ENCODE measurements around the gene DGKH. TPM values are rescaled to one million over a fixed set of nuclear protein-coding genes. Genes with fewer than 3 reads are reported as not detected.

DGKH gene
- total and polyA plus RNA-seq, 2 donors (not counting 1 experiment from before 2014, with no cell fraction given): 6.1 to 7.9 TPM

- Histone ChIP-seq H3K9me3 (ENCODE audit: control insufficient read depth, insufficient read depth, low read depth, low read length) (no peaks in the 10 kb centered on the region), H3K9ac (ENCODE audit: insufficient read depth, low read length) (peak within 1 kb of the TSS; percentile 82), H2AFZ (ENCODE audit: low read length) (peak within 1 kb of the TSS; percentile 88), H4K20me1 (ENCODE audit: control insufficient read depth, extremely low read depth, insufficient read depth, low read length) (no peaks in the 10 kb centered on the region), H3K36me3 (ENCODE audit: control insufficient read depth, insufficient read depth, low read length) (no peaks in the 10 kb centered on the region), H3K79me2 (ENCODE audit: control insufficient read depth, insufficient read depth, low read length) (peaks cover 46% of the 10 kb centered on the region), H3K4me3 (replicated peaks in 1 of 4; ENCODE audit: control extremely low read depth in 1 of 4, insufficient read depth in 1 of 4, low read depth in 3 of 4, low read length in 4 of 4) (peak within 1 kb of the TSS; percentile 79 to 89 (median 81)), H3K4me1 (ENCODE audit: control insufficient read depth, extremely low read depth, insufficient read depth, low read length) (peaks cover 2% of the 10 kb centered on the region), H3K4me2 (ENCODE audit: extremely low read depth, insufficient read depth, low read length) (peak within 1 kb of the TSS; percentile 79), H3K27me3 (ENCODE audit: control insufficient read depth, insufficient read depth, low read length) (no peaks in the 10 kb centered on the region), H3K27ac (ENCODE audit: insufficient read depth, low read length) (peak within 1 kb of the TSS; percentile 90)
- TF ChIP-seq EZH2 (IDR thresholded peaks at IDR 0.05; ENCODE audit: low read length, missing control alignments): no peak
- TF ChIP-seq, protein P1, sequence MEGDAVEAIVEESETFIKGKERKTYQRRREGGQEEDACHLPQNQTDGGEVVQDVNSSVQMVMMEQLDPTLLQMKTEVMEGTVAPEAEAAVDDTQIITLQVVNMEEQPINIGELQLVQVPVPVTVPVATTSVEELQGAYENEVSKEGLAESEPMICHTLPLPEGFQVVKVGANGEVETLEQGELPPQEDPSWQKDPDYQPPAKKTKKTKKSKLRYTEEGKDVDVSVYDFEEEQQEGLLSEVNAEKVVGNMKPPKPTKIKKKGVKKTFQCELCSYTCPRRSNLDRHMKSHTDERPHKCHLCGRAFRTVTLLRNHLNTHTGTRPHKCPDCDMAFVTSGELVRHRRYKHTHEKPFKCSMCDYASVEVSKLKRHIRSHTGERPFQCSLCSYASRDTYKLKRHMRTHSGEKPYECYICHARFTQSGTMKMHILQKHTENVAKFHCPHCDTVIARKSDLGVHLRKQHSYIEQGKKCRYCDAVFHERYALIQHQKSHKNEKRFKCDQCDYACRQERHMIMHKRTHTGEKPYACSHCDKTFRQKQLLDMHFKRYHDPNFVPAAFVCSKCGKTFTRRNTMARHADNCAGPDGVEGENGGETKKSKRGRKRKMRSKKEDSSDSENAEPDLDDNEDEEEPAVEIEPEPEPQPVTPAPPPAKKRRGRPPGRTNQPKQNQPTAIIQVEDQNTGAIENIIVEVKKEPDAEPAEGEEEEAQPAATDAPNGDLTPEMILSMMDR (conservative IDR thresholded peaks at IDR 0.05 in 1 of 2, IDR thresholded peaks at IDR 0.05 in 1 of 2; ENCODE audit: low read depth in 1 of 2, low read length in 2 of 2): no peak
- DNase-seq (ENCODE audit: low read depth in 2 of 2): peak; percentile 60 to 66
Observed at GRCh38 chr13:42272115-42272803, 223.8 kb downstream of the DGKH start, which contains the start of gene AKAP11. Gene AKAP11 (plus strand): TSS chr13:42272152. CDS start chr13:42286349, 14,197 bp downstream.

DNA sequence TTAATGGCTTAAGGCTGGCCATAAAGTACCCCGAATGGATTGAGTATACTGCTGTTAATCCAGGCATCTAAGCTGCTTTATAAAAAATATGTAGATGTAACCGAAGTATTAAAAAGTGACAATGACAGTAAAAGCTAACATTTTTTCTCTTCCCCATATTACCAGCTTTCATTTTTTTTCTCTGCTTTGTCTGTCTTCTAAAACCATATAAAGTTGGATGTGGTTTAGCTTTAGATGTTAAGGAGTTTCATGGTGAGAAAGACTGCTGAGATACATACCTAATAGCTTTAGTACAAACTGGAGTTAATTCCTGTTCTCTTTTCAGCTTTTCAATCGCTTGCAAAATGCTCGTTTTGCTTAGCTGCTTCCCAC is 224.3 kb downstream of the DGKH start:
- Histone ChIP-seq H3K4me1 (ENCODE audit: control insufficient read depth, extremely low read depth, insufficient read depth, low read length) (peaks cover 2% of the 10 kb centered on the region), H3K9me3 (ENCODE audit: control insufficient read depth, insufficient read depth, low read depth, low read length) (no peaks in the 10 kb centered on the region), H3K27ac (ENCODE audit: insufficient read depth, low read length) (peak overlapping the region; percentile 80), H3K9ac (ENCODE audit: insufficient read depth, low read length) (peak overlapping the region; percentile 82), H3K4me2 (ENCODE audit: extremely low read depth, insufficient read depth, low read length) (peak overlapping the region; percentile 18), H3K27me3 (ENCODE audit: control insufficient read depth, insufficient read depth, low read length) (no peaks in the 10 kb centered on the region), H3K4me3 (replicated peaks in 1 of 4; ENCODE audit: control extremely low read depth in 1 of 4, insufficient read depth in 1 of 4, low read depth in 3 of 4, low read length in 4 of 4) (peak overlapping the region; percentile 79 to 89 (median 81)), H3K79me2 (ENCODE audit: control insufficient read depth, insufficient read depth, low read length) (peaks cover 51% of the 10 kb centered on the region), H2AFZ (ENCODE audit: low read length) (peak overlapping the region; percentile 79), H4K20me1 (ENCODE audit: control insufficient read depth, extremely low read depth, insufficient read depth, low read length) (no peaks in the 10 kb centered on the region), H3K36me3 (ENCODE audit: control insufficient read depth, insufficient read depth, low read length) (no peaks in the 10 kb centered on the region)
- DNase-seq (ENCODE audit: low read depth in 2 of 2): peak in 1 of 2 donors; percentile 15
- TF ChIP-seq EZH2 (IDR thresholded peaks at IDR 0.05; ENCODE audit: low read length, missing control alignments): no peak
- TF ChIP-seq, protein P1 (conservative IDR thresholded peaks at IDR 0.05 in 1 of 2, IDR thresholded peaks at IDR 0.05 in 1 of 2; ENCODE audit: low read depth in 1 of 2, low read length in 2 of 2): no peak

DNA sequence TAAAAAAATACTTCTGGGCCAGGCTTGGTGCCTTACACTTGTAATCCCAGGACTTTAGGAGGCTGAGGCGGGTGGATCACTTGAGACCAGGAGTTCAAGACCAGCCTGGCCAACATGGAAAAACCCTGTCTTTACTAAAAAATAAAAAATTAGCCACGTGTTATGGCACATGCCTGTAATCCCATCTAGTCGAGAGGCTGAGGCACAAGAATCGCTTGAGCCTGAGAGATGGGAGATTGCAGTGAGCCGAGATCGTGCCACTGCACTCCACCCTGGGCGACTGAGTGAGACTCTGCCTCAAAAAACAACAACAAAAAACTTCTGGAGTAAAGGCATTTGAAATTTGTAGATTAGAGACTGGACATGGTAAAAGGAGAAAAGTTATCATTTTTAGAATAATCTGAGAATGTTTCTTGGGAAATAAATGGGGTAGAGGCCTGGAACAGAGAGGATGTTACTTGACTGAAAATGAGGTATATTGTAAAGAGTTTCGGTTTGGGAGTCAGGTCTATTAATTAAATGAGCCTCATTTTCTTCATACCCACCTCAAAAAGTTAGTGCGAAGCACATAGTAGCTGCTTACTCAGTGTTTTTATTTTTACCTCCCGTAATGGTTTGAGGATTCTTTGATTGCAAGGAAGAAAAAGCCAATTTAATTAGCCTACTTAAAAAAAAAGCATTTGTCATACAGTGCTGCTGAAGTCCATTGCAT is 226.1 kb downstream of the DGKH start:
- no peak overlapping the region for H3K9ac ChIP-seq (ENCODE audit: insufficient read depth, low read length)
- no peak overlapping the region for H3K4me2 ChIP-seq (ENCODE audit: extremely low read depth, insufficient read depth, low read length)
- peaks cover 2% of the 10 kb centered on the region for H4K20me1 ChIP-seq (ENCODE audit: control insufficient read depth, extremely low read depth, insufficient read depth, low read length)
- H3K4me1 ChIP-seq (ENCODE audit: control insufficient read depth, extremely low read depth, insufficient read depth, low read length): peaks cover 2% of the 10 kb centered on the region
- H3K27me3 ChIP-seq (ENCODE audit: control insufficient read depth, insufficient read depth, low read length): no peaks in the 10 kb centered on the region
- H2AFZ ChIP-seq (ENCODE audit: low read length): no peak overlapping the region
- no peaks in the 10 kb centered on the region for H3K36me3 ChIP-seq (ENCODE audit: control insufficient read depth, insufficient read depth, low read length)
- no peaks in the 10 kb centered on the region for H3K9me3 ChIP-seq (ENCODE audit: control insufficient read depth, insufficient read depth, low read depth, low read length)
- no peak for TF ChIP-seq EZH2 (IDR thresholded peaks at IDR 0.05; ENCODE audit: low read length, missing control alignments)
- TF ChIP-seq, protein P1 (conservative IDR thresholded peaks at IDR 0.05 in 1 of 2, IDR thresholded peaks at IDR 0.05 in 1 of 2; ENCODE audit: low read depth in 1 of 2, low read length in 2 of 2): no peak
- peak overlapping the region in 1 of 4 experiments; percentile 79 for H3K4me3 ChIP-seq (replicated peaks in 1 of 4; ENCODE audit: control extremely low read depth in 1 of 4, insufficient read depth in 1 of 4, low read depth in 3 of 4, low read length in 4 of 4)
- no peak for DNase-seq (ENCODE audit: low read depth in 2 of 2)
- H3K79me2 ChIP-seq (ENCODE audit: control insufficient read depth, insufficient read depth, low read length): peaks cover 63% of the 10 kb centered on the region
- H3K27ac ChIP-seq (ENCODE audit: insufficient read depth, low read length): no peak overlapping the region

All from fibroblast of lung (primary cell).